K562 (cell line): ENCODE results near the gene ANO6. TPM values are rescaled to one million over a fixed set of nuclear protein-coding genes. Genes with fewer than 3 reads are reported as not detected.

Experiments
- ARHGAP35 ChIP-seq: fragments of 450-650 bp; IDR thresholded peaks from 2 replicates; pipeline ENCODE4 v1.6.1; 2018; ENCODE audit not compliant: partially characterized antibody
- CBX3 ChIP-seq, 2 experiments: IDR thresholded peaks; 1 replicate in 1 of 2; 2 replicates in 1 of 2; pipeline ENCODE4 v1.6.1; 2012; ENCODE audit warnings: inconsistent platforms in 2 of 2, low read length in 2 of 2, borderline replicate concordance in 1 of 2, control low read depth in 1 of 2
- FOXA3 ChIP-seq, 2 experiments: fragments of 450-650 bp in 1 of 2; sonication (generic) in 1 of 2; formaldehyde crosslinking; IDR thresholded peaks in 1 of 2; conservative IDR thresholded peaks in 1 of 2; 2 replicates each; pipeline versions ENCODE4 v1.4.0 to v1.8.0; 2020 to 2022; ENCODE audit warnings: mild to moderate bottlenecking in 2 of 2, missing genetic modification reagents in 1 of 2
- GATAD2B ChIP-seq: fragments of 450-650 bp; IDR thresholded peaks from 2 replicates; pipeline ENCODE4 v1.6.1; 2017; ENCODE audit warnings: mild to moderate bottlenecking, borderline replicate concordance
- HDAC6 ChIP-seq: IDR thresholded peaks from 2 replicates; pipeline ENCODE4 v1.6.1; 2012; ENCODE audit warnings: low read depth, mild to moderate bottlenecking, control low read depth, inconsistent platforms, low read length, moderate library complexity
- PHB2 ChIP-seq: fragments of 450-650 bp; IDR thresholded peaks from 2 replicates; pipeline ENCODE4 v1.6.1; 2017; ENCODE audit warnings: low read depth
- POLR2AphosphoS2 ChIP-seq: IDR thresholded peaks from 2 replicates; pipeline ENCODE4 v1.6.1; 2012; ENCODE audit warnings: low read length, improper control_type of control experiment
- POLR3A ChIP-seq: IDR thresholded peaks from 2 replicates; pipeline ENCODE4 v1.6.1; 2011; ENCODE audit warnings: borderline replicate concordance, mild to moderate bottlenecking, moderate library complexity; ENCODE audit not compliant: insufficient read length, insufficient read depth; ENCODE audit errors: extremely low read depth
- PRPF4 ChIP-seq: fragments of 200-400 bp; formaldehyde crosslinking; IDR thresholded peaks from one replicate; pipeline ENCODE4 v1.6.1; 2017; ENCODE audit warnings: low read length, low read depth, mild to moderate bottlenecking; ENCODE audit not compliant: insufficient read depth, poor library complexity, severe bottlenecking
- RHOXF2B ChIP-seq: fragments of 250-450 bp; sonication (Bioruptor Pico); conservative IDR thresholded peaks from 2 replicates; pipeline ENCODE4 v1.5.1; 2021
- SAFB2 ChIP-seq: fragments of 200-400 bp; formaldehyde crosslinking; IDR thresholded peaks from 2 replicates; pipeline ENCODE4 v1.6.1; 2018; ENCODE audit warnings: borderline replicate concordance, low read length, low read depth, moderate library complexity; ENCODE audit not compliant: severe bottlenecking
- SREBF2 ChIP-seq: sonication (generic); formaldehyde crosslinking; IDR thresholded peaks from 2 replicates; pipeline ENCODE4 v1.4.0; 2020; ENCODE audit warnings: mild to moderate bottlenecking, missing genetic modification reagents
- TAL1 ChIP-seq: fragments of 450-650 bp; IDR thresholded peaks from 2 replicates; pipeline ENCODE4 v1.6.1; 2016; ENCODE audit warnings: mild to moderate bottlenecking
- ZNF124 ChIP-seq: sonication (generic); formaldehyde crosslinking; IDR thresholded peaks from 2 replicates; pipeline ENCODE4 v1.8.1; 2022; ENCODE audit warnings: missing genetic modification reagents
- ZNF224 ChIP-seq: sonication (generic); formaldehyde crosslinking; IDR thresholded peaks from 2 replicates; pipeline ENCODE4 v1.8.0; 2022; ENCODE audit warnings: mild to moderate bottlenecking, missing genetic modification reagents
- polyA plus RNA-seq, 8 experiments: library from polyadenylated mRNA; depleted of rRNA in 4 of 8; stranded (reverse) in 5 of 8; unstranded in 3 of 8; fragments of >200 nt; fragmentation: Nextera tagmentation in 2 of 8; fragmentation: Illumina TruSeq in 1 of 8; extraction: Ambion mirVana in 2 of 8; extraction: Trizol in 1 of 8; gene quantifications; 2 replicates each; pipeline versions ENCODE4 v1.2.1 to v1.2.3, GENCODE V29; 2011 to 2014; ENCODE audit warnings: inconsistent platforms in 1 of 8, missing spikeins in 1 of 8
- total RNA-seq, 7 experiments: library from RNA; depleted of rRNA in 6 of 7; stranded (reverse); fragments of >200 nt in 6 of 7; fragmentation: Illumina TruSeq in 2 of 7; extraction: Trizol in 2 of 7; gene quantifications; 2 replicates each; pipeline versions ENCODE4 v1.2.1 to v1.2.3, GENCODE V29; 2011 to 2021; ENCODE audit warnings: low replicate concordance in 1 of 7
- TF ChIP-seq, protein P1 (sequence below): fragments of 250-450 bp; sonication (Bioruptor Pico); IDR thresholded peaks from 2 replicates; pipeline ENCODE4 v1.5.0; 2020; ENCODE audit warnings: mild to moderate bottlenecking
- TF ChIP-seq, protein P2 (sequence below): sonication (generic); formaldehyde crosslinking; IDR thresholded peaks from 2 replicates; pipeline ENCODE4 v1.4.0; 2020; ENCODE audit warnings: mild to moderate bottlenecking, missing genetic modification reagents
- TF ChIP-seq, protein P3 (sequence below): fragments of 250-450 bp; sonication (Bioruptor Pico); IDR thresholded peaks from 2 replicates; pipeline ENCODE4 v1.8.0; 2021; ENCODE audit warnings: mild to moderate bottlenecking, moderate library complexity
- TF ChIP-seq, protein P4 (sequence below): conservative IDR thresholded peaks from 2 replicates; pipeline ENCODE4 v1.6.1; 2011; ENCODE audit warnings: low read depth, mild to moderate bottlenecking, low read length; ENCODE audit not compliant: control insufficient read depth
- TF ChIP-seq, protein P5 (sequence below): sonication (generic); formaldehyde crosslinking; IDR thresholded peaks from 2 replicates; pipeline ENCODE4 v1.8.1; 2023; ENCODE audit warnings: mild to moderate bottlenecking, missing genetic modification reagents, moderate library complexity

ANO6 gene
- total and polyA plus RNA-seq, 9 of the 15 experiments (the other 6 are each of a cell fraction or from before 2014, with no cell fraction given), result 3.5 to 24.7 (median 20.3) TPM

DNA sequence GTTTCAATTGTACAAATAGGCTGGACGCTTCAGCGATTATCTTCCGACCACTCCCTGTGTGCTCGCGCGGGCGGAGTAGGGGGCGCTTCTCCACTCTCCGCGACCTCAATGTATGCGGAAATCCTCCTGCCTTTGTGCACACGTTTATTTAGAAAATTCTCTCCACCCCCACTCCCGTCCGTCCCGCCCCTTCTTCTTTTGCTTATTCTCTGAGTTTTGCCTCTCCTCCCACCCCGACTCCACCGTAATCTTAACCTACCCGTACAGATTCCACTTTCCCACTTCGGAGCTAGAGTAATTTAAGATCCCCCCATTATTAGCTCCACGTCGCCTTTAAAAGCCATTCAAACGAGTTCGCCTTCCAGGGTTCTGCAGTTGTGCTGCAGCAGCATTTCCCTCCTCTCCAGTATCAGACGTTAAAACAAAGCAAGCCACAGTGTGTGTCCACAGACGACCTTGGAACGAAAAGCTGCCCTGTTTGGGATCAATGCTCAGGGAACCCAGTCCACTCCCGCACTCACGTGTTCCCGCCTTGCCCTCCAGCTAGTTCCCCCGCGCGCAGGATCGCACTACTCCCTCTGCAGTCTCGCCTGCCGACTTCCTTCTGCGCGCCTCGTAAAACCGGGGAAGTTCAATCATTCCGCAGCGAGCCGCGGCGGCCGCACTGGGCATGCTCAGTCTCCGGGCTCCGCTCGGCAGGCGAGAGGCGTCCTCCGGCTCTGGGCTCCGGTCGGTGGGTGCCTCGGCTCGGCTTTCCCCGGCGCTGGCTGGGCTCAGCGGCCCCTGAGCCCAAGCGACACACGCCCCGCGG, at the start of gene ANO6 (continued):
- TF ChIP-seq CBX3 (IDR thresholded peaks at IDR 0.05; ENCODE audit: borderline replicate concordance in 1 of 2, low read length in 2 of 2), result no peak
- 0 out of 2 replicates have a peak, but pooled peaks have one; percentile 57 for TF ChIP-seq GATAD2B
- TF ChIP-seq RHOXF2B (CRISPR knock-in tag), result no peak
- no peak for TF ChIP-seq ZNF124
- TF ChIP-seq TAL1, result peak; percentile 8; the same call in 1 of the 2 replicates
- TF ChIP-seq, protein P1, sequence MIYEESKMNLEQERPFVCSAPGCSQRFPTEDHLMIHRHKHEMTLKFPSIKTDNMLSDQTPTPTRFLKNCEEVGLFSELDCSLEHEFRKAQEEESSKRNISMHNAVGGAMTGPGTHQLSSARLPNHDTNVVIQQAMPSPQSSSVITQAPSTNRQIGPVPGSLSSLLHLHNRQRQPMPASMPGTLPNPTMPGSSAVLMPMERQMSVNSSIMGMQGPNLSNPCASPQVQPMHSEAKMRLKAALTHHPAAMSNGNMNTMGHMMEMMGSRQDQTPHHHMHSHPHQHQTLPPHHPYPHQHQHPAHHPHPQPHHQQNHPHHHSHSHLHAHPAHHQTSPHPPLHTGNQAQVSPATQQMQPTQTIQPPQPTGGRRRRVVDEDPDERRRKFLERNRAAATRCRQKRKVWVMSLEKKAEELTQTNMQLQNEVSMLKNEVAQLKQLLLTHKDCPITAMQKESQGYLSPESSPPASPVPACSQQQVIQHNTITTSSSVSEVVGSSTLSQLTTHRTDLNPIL (CRISPR knock-in tag), result no peak
- no peak for TF ChIP-seq HDAC6
- no peak for TF ChIP-seq ARHGAP35
- TF ChIP-seq PRPF4, result no peak
- TF ChIP-seq, protein P2, sequence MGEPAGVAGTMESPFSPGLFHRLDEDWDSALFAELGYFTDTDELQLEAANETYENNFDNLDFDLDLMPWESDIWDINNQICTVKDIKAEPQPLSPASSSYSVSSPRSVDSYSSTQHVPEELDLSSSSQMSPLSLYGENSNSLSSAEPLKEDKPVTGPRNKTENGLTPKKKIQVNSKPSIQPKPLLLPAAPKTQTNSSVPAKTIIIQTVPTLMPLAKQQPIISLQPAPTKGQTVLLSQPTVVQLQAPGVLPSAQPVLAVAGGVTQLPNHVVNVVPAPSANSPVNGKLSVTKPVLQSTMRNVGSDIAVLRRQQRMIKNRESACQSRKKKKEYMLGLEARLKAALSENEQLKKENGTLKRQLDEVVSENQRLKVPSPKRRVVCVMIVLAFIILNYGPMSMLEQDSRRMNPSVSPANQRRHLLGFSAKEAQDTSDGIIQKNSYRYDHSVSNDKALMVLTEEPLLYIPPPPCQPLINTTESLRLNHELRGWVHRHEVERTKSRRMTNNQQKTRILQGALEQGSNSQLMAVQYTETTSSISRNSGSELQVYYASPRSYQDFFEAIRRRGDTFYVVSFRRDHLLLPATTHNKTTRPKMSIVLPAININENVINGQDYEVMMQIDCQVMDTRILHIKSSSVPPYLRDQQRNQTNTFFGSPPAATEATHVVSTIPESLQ (CRISPR knock-in tag), result no peak
- TF ChIP-seq SAFB2, result no peak
- TF ChIP-seq, protein P3, sequence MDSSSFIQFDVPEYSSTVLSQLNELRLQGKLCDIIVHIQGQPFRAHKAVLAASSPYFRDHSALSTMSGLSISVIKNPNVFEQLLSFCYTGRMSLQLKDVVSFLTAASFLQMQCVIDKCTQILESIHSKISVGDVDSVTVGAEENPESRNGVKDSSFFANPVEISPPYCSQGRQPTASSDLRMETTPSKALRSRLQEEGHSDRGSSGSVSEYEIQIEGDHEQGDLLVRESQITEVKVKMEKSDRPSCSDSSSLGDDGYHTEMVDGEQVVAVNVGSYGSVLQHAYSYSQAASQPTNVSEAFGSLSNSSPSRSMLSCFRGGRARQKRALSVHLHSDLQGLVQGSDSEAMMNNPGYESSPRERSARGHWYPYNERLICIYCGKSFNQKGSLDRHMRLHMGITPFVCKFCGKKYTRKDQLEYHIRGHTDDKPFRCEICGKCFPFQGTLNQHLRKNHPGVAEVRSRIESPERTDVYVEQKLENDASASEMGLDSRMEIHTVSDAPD (CRISPR knock-in tag), result no peak
- TF ChIP-seq, protein P4, sequence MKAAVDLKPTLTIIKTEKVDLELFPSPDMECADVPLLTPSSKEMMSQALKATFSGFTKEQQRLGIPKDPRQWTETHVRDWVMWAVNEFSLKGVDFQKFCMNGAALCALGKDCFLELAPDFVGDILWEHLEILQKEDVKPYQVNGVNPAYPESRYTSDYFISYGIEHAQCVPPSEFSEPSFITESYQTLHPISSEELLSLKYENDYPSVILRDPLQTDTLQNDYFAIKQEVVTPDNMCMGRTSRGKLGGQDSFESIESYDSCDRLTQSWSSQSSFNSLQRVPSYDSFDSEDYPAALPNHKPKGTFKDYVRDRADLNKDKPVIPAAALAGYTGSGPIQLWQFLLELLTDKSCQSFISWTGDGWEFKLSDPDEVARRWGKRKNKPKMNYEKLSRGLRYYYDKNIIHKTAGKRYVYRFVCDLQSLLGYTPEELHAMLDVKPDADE, result peak; percentile 26; the same call in 1 of the 2 replicates
- no peak for TF ChIP-seq SREBF2 (CRISPR knock-in tag)
- TF ChIP-seq, protein P5, sequence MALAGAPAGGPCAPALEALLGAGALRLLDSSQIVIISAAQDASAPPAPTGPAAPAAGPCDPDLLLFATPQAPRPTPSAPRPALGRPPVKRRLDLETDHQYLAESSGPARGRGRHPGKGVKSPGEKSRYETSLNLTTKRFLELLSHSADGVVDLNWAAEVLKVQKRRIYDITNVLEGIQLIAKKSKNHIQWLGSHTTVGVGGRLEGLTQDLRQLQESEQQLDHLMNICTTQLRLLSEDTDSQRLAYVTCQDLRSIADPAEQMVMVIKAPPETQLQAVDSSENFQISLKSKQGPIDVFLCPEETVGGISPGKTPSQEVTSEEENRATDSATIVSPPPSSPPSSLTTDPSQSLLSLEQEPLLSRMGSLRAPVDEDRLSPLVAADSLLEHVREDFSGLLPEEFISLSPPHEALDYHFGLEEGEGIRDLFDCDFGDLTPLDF, result no peak
- 0 out of 2 replicates have a peak, but pooled peaks have one; percentile 17 for TF ChIP-seq PHB2
- TF ChIP-seq FOXA3 (CRISPR knock-in tag; conservative IDR thresholded peaks at IDR 0.05 in 1 of 2, IDR thresholded peaks at IDR 0.05 in 1 of 2), result no peak
- TF ChIP-seq POLR2AphosphoS2, result no peak
- TF ChIP-seq POLR3A, result no peak
- no peak for TF ChIP-seq ZNF224 (CRISPR knock-in tag)
